ENCODE data around the gene CALD1.

Gene CALD1

GRCh38 chr7:134879815-134880475 lies 100.5 kb downstream of the CALD1 start:
- no peak for TF ChIP-seq CTCF (IDR thresholded peaks at IDR 0.05; ENCODE audit: control insufficient read depth, insufficient read depth, low read depth, low read length, missing control alignments)
- H3K4me3 ChIP-seq (ENCODE audit: control insufficient read depth, low read depth, low read length), result no peak overlapping the region
- DNase-seq (ENCODE audit: low read depth), result no peak

DNA sequence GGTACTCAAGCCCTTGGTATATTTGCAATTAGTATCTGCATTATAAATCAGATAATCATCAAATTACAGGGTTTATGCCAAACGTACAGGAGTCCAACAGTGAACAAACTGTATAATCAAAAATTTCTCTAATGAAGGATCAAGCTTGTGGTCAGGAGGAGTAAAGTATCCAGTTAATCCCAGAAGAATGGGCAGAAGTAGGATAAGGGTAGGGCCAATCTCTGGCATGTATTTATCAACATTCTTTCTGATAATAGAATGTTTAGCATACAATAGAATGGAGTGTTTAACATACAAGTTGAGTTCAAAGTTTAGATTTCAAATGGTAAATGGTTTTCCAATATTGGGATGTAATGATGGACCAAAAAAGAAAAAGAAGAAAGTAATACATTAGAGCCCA lies 103.0 kb downstream of the CALD1 start:
- no peak for TF ChIP-seq CTCF (IDR thresholded peaks at IDR 0.05; ENCODE audit: control insufficient read depth, insufficient read depth, low read depth, low read length, missing control alignments)
- DNase-seq (ENCODE audit: low read depth), result no peak
- H3K4me3 ChIP-seq (ENCODE audit: control insufficient read depth, low read depth, low read length), result no peak overlapping the region

GRCh38 chr7:134885967-134886352 lies 106.5 kb downstream of the CALD1 start:
- H3K4me3 ChIP-seq (ENCODE audit: control insufficient read depth, low read depth, low read length), result no peak overlapping the region
- DNase-seq (ENCODE audit: low read depth), result no peak

DNA sequence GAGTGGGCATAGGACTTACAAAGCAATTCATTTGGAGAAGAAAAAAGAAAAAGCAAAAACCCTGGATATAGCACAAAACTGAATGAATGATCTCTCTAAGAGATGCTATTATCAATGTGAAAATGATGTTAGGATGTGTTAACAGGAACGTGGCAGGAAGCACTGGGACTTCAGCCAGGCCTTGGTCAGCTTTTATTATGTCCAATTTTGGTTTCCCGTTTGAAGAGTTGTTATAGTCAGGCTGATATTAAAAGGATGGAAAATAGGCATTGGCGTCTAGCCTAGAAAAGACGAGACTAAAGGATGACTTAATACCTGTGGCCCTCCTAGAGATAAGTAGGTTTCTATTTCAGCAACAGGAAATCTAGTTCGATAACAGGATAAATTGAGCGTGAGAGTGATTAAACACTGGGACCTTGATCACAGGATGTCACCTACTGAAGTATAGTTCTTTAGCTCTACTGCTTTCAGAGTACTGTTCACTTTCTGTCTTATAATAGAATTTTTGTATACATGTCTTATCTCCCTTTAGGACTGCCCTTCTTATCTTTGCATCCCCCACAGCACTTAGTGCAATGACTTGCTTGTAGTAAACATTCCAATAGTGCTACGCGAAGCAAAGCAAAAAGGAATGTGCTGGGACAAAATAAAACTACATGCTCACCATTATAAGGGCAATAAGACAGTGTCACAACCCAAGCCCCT lies 107.1 kb downstream of the CALD1 start:
- DNase-seq (ENCODE audit: low read depth), result no peak
- H3K4me3 ChIP-seq (ENCODE audit: control insufficient read depth, low read depth, low read length), result no peak overlapping the region
- no peak for TF ChIP-seq CTCF (IDR thresholded peaks at IDR 0.05; ENCODE audit: control insufficient read depth, insufficient read depth, low read depth, low read length, missing control alignments)

More at GRCh38 chr7:134885967-134886352, 106.5 kb downstream of the CALD1 start:
- TF ChIP-seq CTCF (IDR thresholded peaks at IDR 0.05; ENCODE audit: control insufficient read depth, insufficient read depth, low read depth, low read length, missing control alignments), result no peak

GRCh38 chr7:134887523-134887922 lies 108.1 kb downstream of the CALD1 start:
- no peak for DNase-seq (ENCODE audit: low read depth)
- no peak for TF ChIP-seq CTCF (IDR thresholded peaks at IDR 0.05; ENCODE audit: control insufficient read depth, insufficient read depth, low read depth, low read length, missing control alignments)
- no peak overlapping the region for H3K4me3 ChIP-seq (ENCODE audit: control insufficient read depth, low read depth, low read length)

DNA sequence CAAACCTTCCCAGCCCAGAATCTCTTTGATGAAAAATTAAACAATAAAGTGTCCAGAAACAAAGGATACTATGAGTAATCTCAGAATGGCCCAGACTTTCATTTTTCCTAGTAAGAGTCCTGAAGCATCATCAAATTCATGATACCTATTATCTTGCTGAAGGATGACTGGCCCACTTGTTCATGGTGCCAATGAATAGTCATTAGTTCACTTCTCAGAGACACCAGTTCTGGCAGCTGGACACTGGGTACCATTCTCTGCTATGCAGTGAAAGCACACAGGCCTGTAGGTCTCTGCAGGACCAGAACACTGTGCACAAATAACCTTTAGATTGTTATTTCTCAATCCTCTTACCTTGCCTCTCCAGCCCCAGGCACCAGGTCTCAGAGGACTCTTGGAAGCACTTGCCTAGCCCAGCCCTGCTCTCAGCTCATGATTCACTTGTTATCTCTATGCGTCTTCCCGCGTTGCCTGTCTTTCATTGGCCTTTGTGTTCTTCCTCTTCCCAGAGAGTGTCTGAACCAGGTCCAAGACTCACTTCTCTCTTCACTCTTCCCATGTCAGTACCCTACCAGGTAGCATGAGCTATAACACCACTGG lies 108.8 kb downstream of the CALD1 start:
- no peak overlapping the region for H3K4me3 ChIP-seq (ENCODE audit: control insufficient read depth, low read depth, low read length)
- no peak for TF ChIP-seq CTCF (IDR thresholded peaks at IDR 0.05; ENCODE audit: control insufficient read depth, insufficient read depth, low read depth, low read length, missing control alignments)
- no peak for DNase-seq (ENCODE audit: low read depth)
